Measurements from ENCODE around the gene TRIM72. TPM values are rescaled to one million over a fixed set of nuclear protein-coding genes. Genes with fewer than 3 reads are reported as not detected.

TRIM72 gene
- total RNA-seq, 1 experiment from 2014 or later, result 0.09 TPM

Other genes starting within 250 kb of the TRIM72 start
- gene HSD3B7, start 228.9 kb upstream of the TRIM72 start, total RNA-seq (2021), result 34.8 and 44.2 TPM in 2 replicates
- 3.9 and 5.6 TPM in 2 replicates for gene STX1B, start 203.5 kb upstream of the TRIM72 start, total RNA-seq (2021)
- gene STX4, start 180.6 kb upstream of the TRIM72 start, total RNA-seq (2021), result 85.8 and 100 TPM in 2 replicates
- 13.2 and 17.4 TPM in 2 replicates for gene ZNF668, start 139.9 kb upstream of the TRIM72 start, total RNA-seq (2021)
- gene ZNF646, start 139.7 kb upstream of the TRIM72 start, total RNA-seq (2021), result 25.4 and 30.7 TPM in 2 replicates
- 7.7 and 9.2 TPM in 2 replicates for gene PRSS53, start 125.2 kb upstream of the TRIM72 start, total RNA-seq (2021)
- 46.0 and 59.9 TPM in 2 replicates for gene VKORC1, start 119.3 kb upstream of the TRIM72 start, total RNA-seq (2021)
- gene BCKDK, start 105.7 kb upstream of the TRIM72 start, total RNA-seq (2021), result 41.5 and 66.5 TPM in 2 replicates
- 81.4 and 84.3 TPM in 2 replicates for gene KAT8, start 96.5 kb upstream of the TRIM72 start, total RNA-seq (2021)
- 147 and 154 TPM in 2 replicates for gene PRSS8, start 78.4 kb upstream of the TRIM72 start, total RNA-seq (2021)
- 4.1 and 6.8 TPM in 2 replicates for gene PRSS36, start 64.1 kb upstream of the TRIM72 start, total RNA-seq (2021)
- gene FUS, start 34.0 kb upstream of the TRIM72 start, total RNA-seq (2021), result 429 and 637 TPM in 2 replicates
- 72.9 and 107 TPM in 2 replicates for gene PYCARD, start 11.4 kb upstream of the TRIM72 start, total RNA-seq (2021)
- gene PYDC1, start 3.0 kb downstream of the TRIM72 start, total RNA-seq (2021), result not detected in 2 replicates
- 0.90 and 1.3 TPM in 2 replicates for gene ITGAM, start 45.9 kb downstream of the TRIM72 start, total RNA-seq (2021)
- gene ITGAX, start 141.1 kb downstream of the TRIM72 start, total RNA-seq (2021), result 1.1 and 1.2 TPM in 2 replicates
- gene ITGAD, start 179.2 kb downstream of the TRIM72 start, total RNA-seq (2021), result not detected in 2 replicates
- gene COX6A2, start 214.2 kb downstream of the TRIM72 start, total RNA-seq (2021), result not detected in 2 replicates
- gene ZNF843, start 228.7 kb downstream of the TRIM72 start, total RNA-seq (2021), result 0.85 and 0.88 TPM in 2 replicates
- gene ARMC5, start 245.4 kb downstream of the TRIM72 start, total RNA-seq (2021), result 18.6 and 21.4 TPM in 2 replicates